Measurements from ENCODE around the gene FLNA.
A peak's percentile ranks its signal among the peaks of the same experiment; 100 is the strongest.

Gene FLNA

DNA sequence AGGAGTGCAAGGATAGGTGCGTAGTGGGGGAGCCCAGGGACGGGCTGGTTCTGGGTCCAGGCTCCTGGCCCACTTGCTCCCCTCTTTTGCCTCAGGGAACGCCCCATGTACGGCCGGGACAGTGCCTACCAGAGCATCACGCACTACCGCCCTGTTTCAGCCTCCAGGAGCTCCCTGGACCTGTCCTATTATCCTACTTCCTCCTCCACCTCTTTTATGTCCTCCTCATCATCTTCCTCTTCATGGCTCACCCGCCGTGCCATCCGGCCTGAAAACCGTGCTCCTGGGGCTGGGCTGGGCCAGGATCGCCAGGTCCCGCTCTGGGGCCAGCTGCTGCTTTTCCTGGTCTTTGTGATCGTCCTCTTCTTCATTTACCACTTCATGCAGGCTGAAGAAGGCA is 6.4 kb upstream of the FLNA start:
- H3K79me2 ChIP-seq: no peaks in the 10 kb centered on the region
- no peak overlapping the region for H3K9ac ChIP-seq
- H3K36me3 ChIP-seq (ENCODE audit: control insufficient read depth, insufficient read depth, low read length): no peaks in the 10 kb centered on the region
- no peaks in the 10 kb centered on the region for H3K4me1 ChIP-seq
- H3K27me3 ChIP-seq (ENCODE audit: control insufficient read depth, insufficient read depth, low read length): no peaks in the 10 kb centered on the region
- H2AFZ ChIP-seq: no peak overlapping the region
- H3K4me3 ChIP-seq (ENCODE audit: low read depth, low read length): no peak overlapping the region
- TF ChIP-seq CTCF (IDR thresholded peaks at IDR 0.05): no peak
- no peak overlapping the region for H3K27ac ChIP-seq
- no peaks in the 10 kb centered on the region for H3K9me3 ChIP-seq (ENCODE audit: control insufficient read depth, low read length)
- H3K4me2 ChIP-seq (ENCODE audit: low read length): no peak overlapping the region

DNA sequence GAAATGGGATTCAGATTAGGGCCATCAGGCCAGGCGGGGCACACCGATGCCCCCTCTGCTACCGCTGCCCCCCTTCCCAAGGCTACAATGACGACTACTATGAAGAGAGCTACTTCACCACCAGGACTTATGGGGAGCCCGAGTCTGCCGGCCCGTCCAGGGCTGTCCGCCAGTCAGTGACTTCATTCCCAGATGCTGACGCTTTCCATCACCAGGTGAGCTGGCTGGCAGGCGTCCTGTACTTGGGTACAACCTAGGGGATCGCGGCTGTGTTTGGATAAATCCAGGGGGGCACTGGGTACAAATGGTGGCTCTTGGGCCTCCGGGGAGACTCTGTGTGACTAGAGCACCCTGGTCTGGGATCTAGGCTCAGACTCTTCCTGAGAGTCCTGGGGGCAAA is 5.7 kb upstream of the FLNA start:
- no peaks in the 10 kb centered on the region for H3K4me1 ChIP-seq

DNA sequence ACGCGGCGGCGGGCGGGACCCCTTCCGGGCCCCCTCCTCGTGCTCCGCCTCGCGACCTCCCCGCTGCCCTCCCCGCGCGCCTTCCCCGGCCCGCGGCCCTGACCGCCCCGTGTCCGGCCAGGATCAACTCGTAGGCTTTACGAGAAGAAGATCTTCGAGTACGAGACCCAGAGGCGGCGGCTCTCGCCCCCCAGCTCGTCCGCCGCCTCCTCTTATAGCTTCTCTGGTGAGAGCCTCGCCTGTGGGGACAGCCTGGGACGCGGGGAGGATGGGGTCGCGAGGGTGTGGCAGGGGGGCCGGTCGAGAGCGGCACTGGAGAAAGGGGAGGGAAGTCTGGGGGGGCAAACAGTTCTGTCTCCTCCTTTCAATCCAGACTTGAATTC is 5.1 kb upstream of the FLNA start:
- no peaks in the 10 kb centered on the region for H3K27me3 ChIP-seq (ENCODE audit: control insufficient read depth, insufficient read depth, low read length)
- no peaks in the 10 kb centered on the region for H3K79me2 ChIP-seq
- H3K9me3 ChIP-seq (ENCODE audit: control insufficient read depth, low read length): no peaks in the 10 kb centered on the region
- no peaks in the 10 kb centered on the region for H3K36me3 ChIP-seq (ENCODE audit: control insufficient read depth, insufficient read depth, low read length)
- peak overlapping the region; percentile 79 for H3K4me2 ChIP-seq (ENCODE audit: low read length)
- H2AFZ ChIP-seq: peak overlapping the region; percentile 66
- no peaks in the 10 kb centered on the region for H3K4me1 ChIP-seq
- peak overlapping the region; percentile 93 for H3K4me3 ChIP-seq (ENCODE audit: low read depth, low read length)
- peak overlapping the region; percentile 94 for H3K9ac ChIP-seq
- peak overlapping the region; percentile 95 for H3K27ac ChIP-seq
- no peak for TF ChIP-seq CTCF (IDR thresholded peaks at IDR 0.05)

More for the DNA sequence above, 5.7 kb upstream of the FLNA start:
- no peaks in the 10 kb centered on the region for H3K36me3 ChIP-seq (ENCODE audit: control insufficient read depth, insufficient read depth, low read length)
- no peak overlapping the region for H2AFZ ChIP-seq
- TF ChIP-seq CTCF (IDR thresholded peaks at IDR 0.05): no peak
- H3K9me3 ChIP-seq (ENCODE audit: control insufficient read depth, low read length): no peaks in the 10 kb centered on the region
- H3K4me2 ChIP-seq (ENCODE audit: low read length): peak overlapping the region; percentile 79
- H3K79me2 ChIP-seq: no peaks in the 10 kb centered on the region
- peak overlapping the region; percentile 93 for H3K4me3 ChIP-seq (ENCODE audit: low read depth, low read length)
- H3K27ac ChIP-seq: peak overlapping the region; percentile 95
- H3K27me3 ChIP-seq (ENCODE audit: control insufficient read depth, insufficient read depth, low read length): no peaks in the 10 kb centered on the region
- peak overlapping the region; percentile 94 for H3K9ac ChIP-seq

DNA sequence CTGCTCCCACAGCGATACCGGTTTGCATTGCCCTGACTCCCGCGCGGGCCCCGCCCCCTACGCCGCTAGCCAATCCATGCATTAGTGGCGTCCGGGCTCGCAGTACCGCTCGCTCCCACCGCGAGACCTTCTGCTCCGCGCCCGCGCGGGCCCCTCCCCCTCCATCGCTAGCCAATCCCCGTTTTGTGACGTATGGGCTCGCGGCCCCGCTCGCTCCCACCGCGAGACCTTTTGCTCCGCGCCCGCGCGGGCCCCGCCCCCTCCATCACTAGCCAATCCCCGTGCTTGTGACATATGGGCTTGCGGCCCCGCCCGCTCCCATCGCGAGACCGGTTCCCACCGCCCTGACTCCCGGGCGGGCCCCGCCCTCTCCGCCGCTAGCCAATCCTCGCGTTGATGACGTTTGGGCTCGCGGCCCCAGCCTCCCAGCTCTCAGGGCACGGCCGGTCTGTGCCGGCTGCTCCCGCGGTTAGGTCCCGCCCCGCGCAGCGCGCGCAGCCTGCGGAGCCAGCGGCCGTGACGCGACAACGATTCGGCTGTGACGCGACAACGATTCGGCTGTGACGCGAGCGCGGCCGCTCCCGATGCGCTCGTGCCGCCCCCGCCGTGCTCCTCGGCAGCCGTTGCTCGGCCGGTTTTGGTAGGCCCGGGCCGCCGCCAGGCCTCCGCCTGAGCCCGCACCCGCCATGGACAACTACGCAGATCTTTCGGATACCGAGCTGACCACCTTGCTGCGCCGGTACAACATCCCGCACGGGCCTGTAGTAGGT is 4.5 kb upstream of the FLNA start, which contains the start of gene EMD:
EMD (plus strand) TSS at position 497 of the 770 bp plus-strand sequence; CDS start at position 687, 190 bp downstream.
- H3K36me3 ChIP-seq (ENCODE audit: control insufficient read depth, insufficient read depth, low read length): no peaks in the 10 kb centered on the region
- TF ChIP-seq CTCF (IDR thresholded peaks at IDR 0.05): peak; percentile 3
- no peaks in the 10 kb centered on the region for H3K4me1 ChIP-seq

More for the DNA sequence above, 4.5 kb upstream of the FLNA start, which contains the start of gene EMD:
- Histone ChIP-seq H3K9me3 (ENCODE audit: control insufficient read depth, low read length) (no peaks in the 10 kb centered on the region), H3K27me3 (ENCODE audit: control insufficient read depth, insufficient read depth, low read length) (no peaks in the 10 kb centered on the region), H2AFZ (peak within 1 kb of the TSS; percentile 81), H3K27ac (peak within 1 kb of the TSS; percentile 95), H3K9ac (peak within 1 kb of the TSS; percentile 94), H3K79me2 (no peaks in the 10 kb centered on the region), H3K4me2 (ENCODE audit: low read length) (peak within 1 kb of the TSS; percentile 80), H3K4me3 (ENCODE audit: low read depth, low read length) (peak within 1 kb of the TSS; percentile 93)

Data from parathyroid adenoma (tissue), 2 donors.